GM21576 (cell line): ENCODE measurements around the gene BUD13.

Source experiments
- ATAC-seq: cut with Tn5 transposase; IDR thresholded peaks from one replicate; pipeline ENCODE4 v1.9.1; 2021; ENCODE audit warnings: mild to moderate bottlenecking, moderate library complexity; ENCODE audit not compliant: unreplicated experiment

BUD13 gene

GRCh38 chr11:116792869-116793771, 20.3 kb upstream of the BUD13 start:
- ATAC-seq, result no peak

GRCh38 chr11:116792144-116792868, 19.5 kb upstream of the BUD13 start:
- no peak for ATAC-seq

DNA sequence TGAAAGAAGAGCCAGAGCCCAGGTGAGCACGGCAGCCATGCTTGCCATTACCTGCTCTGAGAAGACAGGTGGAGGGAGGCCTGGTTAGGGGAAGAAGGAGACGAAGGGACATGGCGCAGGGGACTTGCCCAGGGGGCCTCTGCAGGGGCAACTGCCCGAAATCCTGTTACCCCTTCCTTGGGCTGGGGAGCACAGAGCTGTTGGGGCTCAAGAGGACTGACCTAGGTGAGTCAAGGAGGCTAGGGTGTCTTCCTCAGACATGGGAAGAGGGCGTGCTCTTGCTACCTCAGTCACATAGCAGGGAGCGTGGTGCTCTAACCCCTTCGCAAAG, 19.0 kb upstream of the BUD13 start, which contains the start of gene APOA5:
APOA5 (minus strand) TSS at position 67 of the 331 bp plus-strand sequence; CDS start at position 48, 19 bp downstream.
- no peak for ATAC-seq

GRCh38 chr11:116791002-116791812, 18.4 kb upstream of the BUD13 start:
- peak; percentile 35 for ATAC-seq

DNA sequence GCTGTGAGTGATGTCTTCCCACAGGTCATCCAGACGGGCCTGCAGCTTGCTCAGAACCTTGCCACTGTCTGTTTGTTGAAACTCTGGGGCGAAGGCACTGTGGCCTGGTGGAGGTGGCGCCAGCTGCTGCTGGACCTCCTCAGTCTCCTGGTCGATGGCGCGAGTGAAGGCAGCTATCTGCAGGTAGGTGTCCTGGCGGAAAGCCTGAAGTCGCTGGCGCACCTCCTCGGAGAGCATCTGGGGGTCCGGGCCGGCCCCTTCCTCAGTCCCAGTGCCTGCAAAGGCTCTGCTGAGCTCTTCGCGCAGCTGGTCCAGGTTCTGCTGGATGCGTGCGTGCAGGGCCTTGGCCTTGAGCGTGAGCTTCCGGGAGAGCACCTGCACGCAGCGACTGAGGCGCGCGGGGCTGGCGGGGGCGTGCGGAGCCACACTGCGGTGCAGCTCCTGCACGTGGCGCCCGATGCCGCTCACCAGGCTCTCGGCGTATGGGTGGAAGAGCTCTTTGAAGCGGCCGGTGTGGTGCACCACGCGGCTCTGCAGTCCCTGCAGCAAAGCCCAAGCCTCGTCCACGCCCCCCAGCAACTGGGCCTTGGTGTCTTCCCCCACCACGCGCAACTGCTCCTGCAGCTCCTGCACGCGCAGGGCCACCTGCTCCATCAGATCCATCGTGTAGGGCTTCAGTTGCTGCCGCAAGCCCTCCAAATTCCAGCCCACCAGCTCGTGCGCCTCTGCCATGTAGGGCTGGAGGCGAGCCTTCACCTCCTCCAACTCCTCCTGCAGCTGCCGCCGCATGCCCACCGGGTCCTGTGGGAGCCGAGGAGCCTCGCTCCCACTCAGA, 17.6 kb upstream of the BUD13 start:
- ATAC-seq, result no peak

GRCh38 chr11:116788975-116789374, 16.2 kb upstream of the BUD13 start:
- ATAC-seq, result no peak

- no peak for ATAC-seq
Measured at GRCh38 chr11:116788534-116788933, 15.7 kb upstream of the BUD13 start.

- ATAC-seq, result peak; percentile 86
Measured at GRCh38 chr11:116787786-116788486, 15.1 kb upstream of the BUD13 start, which contains the start of gene ZPR1. Gene ZPR1 (minus strand): TSS chr11:116788023. CDS start chr11:116787990, 33 bp downstream.

- ATAC-seq, result no peak
Measured at GRCh38 chr11:116787436-116787785, 14.6 kb upstream of the BUD13 start.

- no peak for ATAC-seq
Measured at GRCh38 chr11:116786966-116787365, 14.2 kb upstream of the BUD13 start.

- ATAC-seq, result no peak
Measured at GRCh38 chr11:116786326-116786725, 13.5 kb upstream of the BUD13 start.

DNA sequence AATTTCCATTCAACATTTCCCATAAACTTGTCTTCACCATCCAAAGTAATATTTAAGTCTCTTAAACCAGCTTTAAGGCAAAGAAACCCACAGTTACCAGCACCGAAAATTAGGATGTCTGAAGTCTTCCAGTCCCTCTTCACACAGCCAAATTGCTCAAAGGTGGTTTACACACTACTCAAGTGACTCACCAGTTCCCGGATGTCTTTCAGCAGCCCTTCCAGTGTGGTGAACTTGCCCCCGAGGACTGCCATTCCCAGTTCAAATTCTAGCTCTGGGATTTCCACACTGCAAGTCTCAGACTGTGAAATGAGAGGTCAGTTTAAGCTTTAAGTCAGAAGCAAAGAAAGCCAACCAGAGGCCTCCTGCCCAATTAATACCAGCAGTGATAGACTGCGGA, 9.9 kb upstream of the BUD13 start:
- no peak for ATAC-seq

DNA sequence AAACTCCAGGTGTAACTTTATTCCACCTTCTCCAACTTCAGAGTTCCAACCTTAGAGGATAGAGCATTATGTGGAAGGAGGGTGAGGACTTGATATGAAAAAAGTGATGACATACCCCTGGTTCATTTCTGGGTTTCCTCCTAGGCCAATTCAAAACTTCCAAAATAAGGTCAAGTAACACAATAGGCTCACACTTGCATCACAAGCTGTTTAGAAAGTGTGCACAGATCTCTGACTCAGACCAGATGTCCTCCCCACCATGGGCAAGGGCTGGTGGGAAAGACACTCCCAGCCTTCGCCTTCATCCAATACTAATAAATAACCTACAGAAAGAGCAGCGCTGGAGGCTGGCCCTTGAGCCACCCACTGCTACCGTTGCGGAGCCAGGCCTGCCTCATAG, 5.8 kb upstream of the BUD13 start:
- ATAC-seq, result no peak

GRCh38 chr11:116777056-116777455, 4.3 kb upstream of the BUD13 start:
- no peak for ATAC-seq

DNA sequence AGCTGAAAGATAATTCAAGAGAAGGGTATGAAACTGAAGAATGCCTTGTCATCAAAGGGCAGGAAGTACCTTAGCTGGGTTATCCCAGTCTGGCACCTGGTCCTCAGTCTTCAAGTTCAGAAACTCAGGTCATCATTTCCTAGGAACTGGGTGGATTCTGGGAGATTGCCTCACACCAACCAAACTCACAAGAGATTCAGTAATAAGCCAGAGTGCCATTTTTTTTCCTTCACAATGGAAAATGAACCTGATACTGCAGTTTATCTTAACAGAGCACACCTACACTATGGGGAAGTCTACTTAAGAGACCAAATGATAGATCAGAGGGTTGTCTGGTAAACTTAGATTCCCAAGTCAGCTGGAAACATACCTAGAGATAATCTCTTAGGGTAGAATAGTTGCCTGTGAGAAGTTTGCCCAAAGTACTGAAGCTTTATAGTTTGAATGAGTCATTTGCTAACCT, 3.8 kb upstream of the BUD13 start:
- no peak for ATAC-seq

GRCh38 chr11:116775975-116776374, 3.2 kb upstream of the BUD13 start:
- no peak for ATAC-seq

GRCh38 chr11:116774661-116775060, 1.9 kb upstream of the BUD13 start:
- ATAC-seq, result no peak

DNA sequence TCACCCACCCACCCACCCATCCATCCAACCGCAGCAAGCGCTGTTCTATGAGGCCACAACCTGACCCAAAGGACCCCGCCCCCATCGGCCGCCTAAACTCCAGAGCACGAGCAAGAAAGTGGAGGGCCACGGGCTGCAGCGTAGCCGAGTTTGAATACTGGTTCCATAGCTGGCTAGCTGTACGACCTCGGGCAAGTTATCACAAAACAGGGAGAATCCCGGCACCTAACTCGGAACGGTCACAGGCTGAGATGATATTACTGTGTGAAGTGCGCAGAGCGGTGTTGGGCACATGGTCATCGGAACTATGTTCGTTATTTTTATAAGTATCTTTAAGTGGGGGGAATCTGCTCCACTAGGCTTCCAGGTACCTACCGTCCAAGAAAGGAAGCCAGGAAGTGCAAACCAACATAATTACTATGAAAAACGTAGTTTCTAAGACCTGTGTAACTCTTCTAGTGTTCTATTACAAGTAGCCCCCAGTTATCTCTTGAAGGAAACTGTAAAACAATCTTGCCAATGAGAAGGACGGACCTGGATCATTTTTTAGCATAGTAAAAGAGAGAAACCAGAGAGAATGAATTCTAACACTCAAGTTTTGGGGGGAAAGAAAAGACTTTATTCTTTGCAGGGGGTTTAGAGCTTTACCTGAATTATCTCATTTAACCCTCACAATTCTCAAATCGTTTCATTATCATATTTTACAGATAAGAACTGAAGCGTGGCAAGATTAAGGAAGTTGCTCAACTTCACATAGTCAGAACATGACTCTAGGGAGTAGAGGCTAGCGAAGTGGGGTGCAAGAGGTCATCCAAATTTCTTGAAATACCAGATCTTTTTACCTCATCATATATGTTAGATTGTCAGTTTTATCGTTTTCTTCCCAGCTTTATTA, 663 bp upstream of the BUD13 start:
- peak; percentile 41 for ATAC-seq

GRCh38 chr11:116771935-116772334, 852 bp downstream of the BUD13 start:
- ATAC-seq, result no peak
